ENCODE results near the gene TRAF2.

Gene TRAF2

GRCh38 chr9:136851941-136852663 is 34.2 kb upstream of the TRAF2 start, which contains the start of gene MAMDC4:
Gene MAMDC4 (plus strand): TSS chr9:136852346. CDS start chr9:136852417, 71 bp downstream.
- CTCF ChIA-PET, result interaction anchor here (0.7 to 1.6 kb wide), 3 partner anchors 9 to 177 kb away, joined by 3 to 4 read pairs (median 3); no protein-coding TSS in a partner anchor
- POLR2A ChIA-PET, result interaction anchor here (1.0 to 1.1 kb wide), 2 partner anchors 10 to 11 kb away, joined by 3 to 4 read pairs; partner anchors contain the start of gene AJM1
- DNase-seq (ENCODE audit: low read depth, low spot score), result no peak
- H3K4me3 ChIP-seq (ENCODE audit: low read depth, low read length), result no peak within 1 kb of the TSS
- TF ChIP-seq CTCF (IDR thresholded peaks at IDR 0.05; ENCODE audit: insufficient read depth, low read length, missing control alignments), result no peak

GRCh38 chr9:136852664-136853595 is 33.4 kb upstream of the TRAF2 start:
- no peak for TF ChIP-seq CTCF (IDR thresholded peaks at IDR 0.05; ENCODE audit: insufficient read depth, low read length, missing control alignments)
- ChIA-PET CTCF (interaction anchor here (0.7 to 1.6 kb wide), 2 partner anchors 10 to 176 kb away, joined by 3 to 4 read pairs; no protein-coding TSS in a partner anchor), POLR2A (interaction anchor here (1.0 to 1.1 kb wide), 2 partner anchors 10 kb away, joined by 3 to 4 read pairs; partner anchors contain the start of gene AJM1)
- H3K4me3 ChIP-seq (ENCODE audit: low read depth, low read length), result no peak overlapping the region
- DNase-seq (ENCODE audit: low read depth, low spot score), result no peak

- TF ChIP-seq CTCF (IDR thresholded peaks at IDR 0.05; ENCODE audit: insufficient read depth, low read length, missing control alignments), result no peak
- CTCF ChIA-PET, result no interaction called here
- no peak for DNase-seq (ENCODE audit: low read depth, low spot score)
- POLR2A ChIA-PET, result no interaction called here
- H3K4me3 ChIP-seq (ENCODE audit: low read depth, low read length), result no peak overlapping the region
Measured at GRCh38 chr9:136853596-136854112, 32.7 kb upstream of the TRAF2 start.

GRCh38 chr9:136854113-136854841 is 32.0 kb upstream of the TRAF2 start:
- DNase-seq (ENCODE audit: low read depth, low spot score), result no peak
- no peak for TF ChIP-seq CTCF (IDR thresholded peaks at IDR 0.05; ENCODE audit: insufficient read depth, low read length, missing control alignments)
- POLR2A ChIA-PET, result no interaction called here
- CTCF ChIA-PET, result no interaction called here
- H3K4me3 ChIP-seq (ENCODE audit: low read depth, low read length), result no peak overlapping the region

DNA sequence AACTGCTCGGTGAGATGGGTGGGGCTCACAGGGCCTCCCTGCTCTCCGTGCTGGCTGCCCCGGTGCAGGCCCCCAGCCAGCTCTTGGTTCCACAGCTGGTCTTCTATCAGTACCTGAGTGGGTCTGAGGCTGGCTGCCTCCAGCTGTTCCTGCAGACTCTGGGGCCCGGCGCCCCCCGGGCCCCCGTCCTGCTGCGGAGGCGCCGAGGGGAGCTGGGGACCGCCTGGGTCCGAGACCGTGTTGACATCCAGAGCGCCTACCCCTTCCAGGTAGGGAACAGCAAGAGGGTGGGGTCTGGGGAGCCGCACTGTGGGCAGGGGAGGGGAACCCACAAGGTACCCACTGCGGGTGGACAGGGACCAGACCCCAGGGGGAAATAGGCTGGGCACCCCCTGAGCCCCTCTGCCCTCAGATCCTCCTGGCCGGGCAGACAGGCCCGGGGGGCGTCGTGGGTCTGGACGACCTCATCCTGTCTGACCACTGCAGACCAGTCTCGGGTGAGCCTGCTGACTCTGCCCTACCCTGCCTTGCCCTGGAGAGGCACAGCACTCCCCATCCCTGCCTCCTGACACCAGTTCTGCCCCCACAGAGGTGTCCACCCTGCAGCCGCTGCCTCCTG is 31.4 kb upstream of the TRAF2 start:
- no peak for DNase-seq (ENCODE audit: low read depth, low spot score)
- ChIA-PET POLR2A (no interaction called here), CTCF (no interaction called here)
- no peak overlapping the region for H3K4me3 ChIP-seq (ENCODE audit: low read depth, low read length)
- TF ChIP-seq CTCF (IDR thresholded peaks at IDR 0.05; ENCODE audit: insufficient read depth, low read length, missing control alignments), result no peak

All from AG04449 (cell line).